Neural progenitor cell (in vitro differentiated cells): Measurements from ENCODE around the gene KLHL35. TPM values are rescaled to one million over a fixed set of nuclear protein-coding genes. Genes with fewer than 3 reads are reported as not detected.
A peak's percentile ranks its signal among the peaks of the same experiment; 100 is the strongest.

Source experiments
- DNase-seq: peaks from one replicate; pipeline ENCODE4 v3.0.0-alpha.2; 2016; ENCODE audit warnings: low spot score
- H2AFZ ChIP-seq: fragments of 200-600 bp; sonication (generic); replicated peaks from 2 replicates; pipeline ENCODE4 v1.6.1; 2016; ENCODE audit warnings: antibody characterized with exemption
- H3F3A ChIP-seq: fragments of 200-600 bp; sonication (generic); 2 replicates; pipeline ENCODE4 v1.6.1; 2016; ENCODE audit warnings: antibody characterized with exemption, low read depth
- H3K27ac ChIP-seq: fragments of 200-600 bp; sonication (generic); 2 replicates; pipeline ENCODE4 v1.5.1; 2016; ENCODE audit warnings: mild to moderate bottlenecking
- H3K27me3 ChIP-seq: fragments of 200-600 bp; sonication (generic); 2 replicates; pipeline ENCODE4 v1.6.1; 2016; ENCODE audit warnings: mild to moderate bottlenecking, moderate library complexity
- H3K36me3 ChIP-seq: fragments of 200-600 bp; sonication (generic); 2 replicates; pipeline ENCODE4 v1.5.1; 2016
- H3K4me1 ChIP-seq: fragments of 200-600 bp; sonication (generic); 2 replicates; pipeline ENCODE4 v1.6.1; 2016; ENCODE audit warnings: mixed run types
- H3K4me2 ChIP-seq: fragments of 200-600 bp; sonication (generic); 2 replicates; pipeline ENCODE4 v1.6.1; 2016
- H3K4me3 ChIP-seq: fragments of 200-600 bp; sonication (generic); 2 replicates; pipeline ENCODE4 v1.5.1; 2016
- H3K79me2 ChIP-seq: fragments of 200-600 bp; sonication (generic); 2 replicates; pipeline ENCODE4 v1.6.1; 2016; ENCODE audit warnings: low read depth
- H3K9ac ChIP-seq: fragments of 200-600 bp; sonication (generic); 2 replicates; pipeline ENCODE4 v1.6.1; 2016
- H3K9me3 ChIP-seq: fragments of 200-600 bp; sonication (generic); 2 replicates; pipeline ENCODE4 v1.5.1; 2016; ENCODE audit warnings: low read depth
- H4K20me1 ChIP-seq: fragments of 200-600 bp; sonication (generic); 2 replicates; pipeline ENCODE4 v1.6.1; 2016; ENCODE audit warnings: low read depth
- H3K27ac Mint-ChIP-seq: 3 replicates; pipeline ENCODE4 v1.8.0; 2021; ENCODE audit warnings: mixed read lengths
- H3K27me3 Mint-ChIP-seq: 2 replicates; pipeline ENCODE4 v1.8.0; 2022; ENCODE audit warnings: low read depth, mild to moderate bottlenecking, inconsistent platforms, moderate library complexity, mixed read lengths; ENCODE audit not compliant: insufficient read depth
- H3K36me3 Mint-ChIP-seq: 3 replicates; pipeline ENCODE4 v1.8.0; 2021; ENCODE audit warnings: mixed read lengths
- H3K4me1 Mint-ChIP-seq: 3 replicates; pipeline ENCODE4 v1.8.0; 2021; ENCODE audit warnings: mixed read lengths
- H3K4me3 Mint-ChIP-seq: 3 replicates; pipeline ENCODE4 v1.8.0; 2021; ENCODE audit warnings: mild to moderate bottlenecking, moderate library complexity, mixed read lengths
- H3K9me3 Mint-ChIP-seq: 3 replicates; pipeline ENCODE4 v1.8.0; 2020; ENCODE audit warnings: mixed read lengths
- EZH2 ChIP-seq: fragments of 200-600 bp; sonication (generic); IDR thresholded peaks from 2 replicates; pipeline ENCODE4 v1.6.1; 2017; ENCODE audit warnings: antibody characterized with exemption, mild to moderate bottlenecking, moderate library complexity
- EZH2phosphoT487 ChIP-seq: fragments of 200-600 bp; sonication (generic); IDR thresholded peaks from 2 replicates; pipeline ENCODE4 v1.6.1; 2017; ENCODE audit warnings: antibody characterized with exemption
- total RNA-seq: library from RNA; depleted of rRNA; stranded (reverse); fragments of >200 nt; gene quantifications from 2 replicates; pipeline ENCODE4 v1.2.3, GENCODE V29; 2015; ENCODE audit warnings: low replicate concordance
- TF ChIP-seq, protein P1 (sequence below): fragments of 200-600 bp; sonication (generic); IDR thresholded peaks from 2 replicates; pipeline ENCODE4 v1.5.1; 2017; ENCODE audit warnings: antibody characterized with exemption, mild to moderate bottlenecking

KLHL35 gene
- total RNA-seq, 1 donor from 2014 or later, result 1.2 TPM

- peaks cover 38% of the 10 kb centered on the region for H4K20me1 ChIP-seq
- peaks cover 18% of the 10 kb centered on the region for H3K36me3 Mint-ChIP-seq
- no peak overlapping the region for H3K4me3 ChIP-seq
- peaks cover 42% of the 10 kb centered on the region for H3K4me1 Mint-ChIP-seq
- no peak overlapping the region for H3K9ac ChIP-seq
- no peaks in the 10 kb centered on the region for H3K9me3 Mint-ChIP-seq
- H3K27ac ChIP-seq, result peak overlapping the region; percentile 80
- peaks cover 29% of the 10 kb centered on the region for H3F3A ChIP-seq
- no peak overlapping the region for H3K4me3 Mint-ChIP-seq
- TF ChIP-seq EZH2, result no peak
- TF ChIP-seq EZH2phosphoT487, result no peak
- TF ChIP-seq, protein P1, sequence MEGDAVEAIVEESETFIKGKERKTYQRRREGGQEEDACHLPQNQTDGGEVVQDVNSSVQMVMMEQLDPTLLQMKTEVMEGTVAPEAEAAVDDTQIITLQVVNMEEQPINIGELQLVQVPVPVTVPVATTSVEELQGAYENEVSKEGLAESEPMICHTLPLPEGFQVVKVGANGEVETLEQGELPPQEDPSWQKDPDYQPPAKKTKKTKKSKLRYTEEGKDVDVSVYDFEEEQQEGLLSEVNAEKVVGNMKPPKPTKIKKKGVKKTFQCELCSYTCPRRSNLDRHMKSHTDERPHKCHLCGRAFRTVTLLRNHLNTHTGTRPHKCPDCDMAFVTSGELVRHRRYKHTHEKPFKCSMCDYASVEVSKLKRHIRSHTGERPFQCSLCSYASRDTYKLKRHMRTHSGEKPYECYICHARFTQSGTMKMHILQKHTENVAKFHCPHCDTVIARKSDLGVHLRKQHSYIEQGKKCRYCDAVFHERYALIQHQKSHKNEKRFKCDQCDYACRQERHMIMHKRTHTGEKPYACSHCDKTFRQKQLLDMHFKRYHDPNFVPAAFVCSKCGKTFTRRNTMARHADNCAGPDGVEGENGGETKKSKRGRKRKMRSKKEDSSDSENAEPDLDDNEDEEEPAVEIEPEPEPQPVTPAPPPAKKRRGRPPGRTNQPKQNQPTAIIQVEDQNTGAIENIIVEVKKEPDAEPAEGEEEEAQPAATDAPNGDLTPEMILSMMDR, result no peak
- no peaks in the 10 kb centered on the region for H3K27me3 Mint-ChIP-seq
- H3K27me3 ChIP-seq, result peaks cover 11% of the 10 kb centered on the region
- no peaks in the 10 kb centered on the region for H3K79me2 ChIP-seq
- peak overlapping the region; percentile 78 for H3K27ac Mint-ChIP-seq
- peaks cover 37% of the 10 kb centered on the region for H3K4me1 ChIP-seq
- no peak for DNase-seq
- no peaks in the 10 kb centered on the region for H3K36me3 ChIP-seq
- no peak overlapping the region for H3K4me2 ChIP-seq
- no peak overlapping the region for H2AFZ ChIP-seq
- no peaks in the 10 kb centered on the region for H3K9me3 ChIP-seq
These were observed 10.5 kb downstream of the KLHL35 start for GRCh38 chr11:75422248-75423231.

DNA sequence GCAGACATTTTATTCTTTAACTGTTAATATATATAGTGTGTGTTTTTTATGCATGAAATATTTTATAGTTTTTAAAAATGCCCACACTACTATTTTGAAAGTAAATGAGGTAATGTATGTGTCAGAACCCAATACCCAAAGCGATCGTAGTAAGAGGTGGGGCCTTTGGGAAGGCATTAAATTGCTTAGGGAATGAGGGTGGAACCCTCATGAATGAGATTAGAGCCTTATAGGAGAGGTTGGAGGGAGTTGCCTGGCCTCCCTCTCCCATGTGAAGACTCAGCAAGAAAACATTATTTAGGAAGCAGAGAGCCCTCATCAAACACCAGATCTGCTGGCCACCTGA, 11.1 kb downstream of the KLHL35 start:
- Histone ChIP-seq H3K4me3 (no peak overlapping the region), H3K9ac (no peak overlapping the region), H3K27me3 (peaks cover 6% of the 10 kb centered on the region), H2AFZ (no peak overlapping the region), H3K36me3 (peaks cover under 1% of the 10 kb centered on the region), H3K4me2 (no peak overlapping the region), H3K9me3 (no peaks in the 10 kb centered on the region), H3F3A (peaks cover 30% of the 10 kb centered on the region), H3K4me1 (peaks cover 37% of the 10 kb centered on the region), H3K79me2 (no peaks in the 10 kb centered on the region), H3K27ac (peak overlapping the region; percentile 80), H4K20me1 (peaks cover 43% of the 10 kb centered on the region)
- peaks cover 20% of the 10 kb centered on the region for H3K36me3 Mint-ChIP-seq
- no peak for DNase-seq
- no peak overlapping the region for H3K4me3 Mint-ChIP-seq
- H3K9me3 Mint-ChIP-seq, result no peaks in the 10 kb centered on the region
- no peaks in the 10 kb centered on the region for H3K27me3 Mint-ChIP-seq
- peaks cover 42% of the 10 kb centered on the region for H3K4me1 Mint-ChIP-seq
- H3K27ac Mint-ChIP-seq, result peak overlapping the region; percentile 86
- TF ChIP-seq EZH2phosphoT487, result no peak
- no peak for TF ChIP-seq EZH2
- TF ChIP-seq, protein P1, result no peak

DNA sequence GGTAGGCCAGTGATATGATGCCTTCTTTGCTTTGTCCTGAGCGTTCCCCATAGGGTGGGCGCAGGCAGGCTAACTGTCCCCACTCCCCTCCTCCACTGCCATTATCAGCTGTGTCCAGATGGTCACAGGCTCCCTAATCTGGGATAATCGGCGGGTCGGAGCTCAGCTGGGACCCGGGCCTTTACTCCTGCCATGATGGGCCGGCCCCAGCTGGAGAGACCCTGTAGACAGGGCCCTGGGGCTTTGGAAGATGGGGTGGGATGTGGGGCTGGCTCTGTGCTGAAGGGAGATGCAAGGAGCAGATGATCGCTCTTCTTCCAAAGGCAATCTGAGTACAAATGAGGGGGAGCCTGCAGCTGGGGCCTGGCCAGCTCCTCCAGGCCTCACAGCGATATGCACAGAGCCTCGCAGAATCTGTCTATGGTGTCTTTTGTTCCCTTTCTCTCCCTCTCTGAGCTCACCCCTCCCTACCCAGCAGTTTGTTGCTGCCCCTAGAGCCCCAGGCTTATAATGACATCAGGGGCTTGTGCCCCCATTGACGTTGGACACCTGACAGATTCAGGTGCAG, 11.9 kb downstream of the KLHL35 start:
- H3K27ac Mint-ChIP-seq, result peak overlapping the region; percentile 89
- Histone ChIP-seq H3K27ac (peak overlapping the region; percentile 80), H3K27me3 (no peaks in the 10 kb centered on the region), H3K36me3 (peaks cover 4% of the 10 kb centered on the region), H3K79me2 (no peaks in the 10 kb centered on the region), H3K4me2 (no peak overlapping the region), H3F3A (peaks cover 30% of the 10 kb centered on the region), H2AFZ (no peak overlapping the region), H3K4me3 (no peak overlapping the region), H4K20me1 (peaks cover 47% of the 10 kb centered on the region), H3K9ac (no peak overlapping the region), H3K9me3 (no peaks in the 10 kb centered on the region), H3K4me1 (peaks cover 37% of the 10 kb centered on the region)
- no peaks in the 10 kb centered on the region for H3K9me3 Mint-ChIP-seq
- peaks cover 42% of the 10 kb centered on the region for H3K4me1 Mint-ChIP-seq
- TF ChIP-seq, protein P1, result no peak
- no peak for TF ChIP-seq EZH2phosphoT487
- no peak for TF ChIP-seq EZH2
- DNase-seq, result peak; percentile 53
- H3K36me3 Mint-ChIP-seq, result peaks cover 23% of the 10 kb centered on the region
- H3K27me3 Mint-ChIP-seq, result no peaks in the 10 kb centered on the region
- no peak overlapping the region for H3K4me3 Mint-ChIP-seq
